ENCODE data around the gene DMXL1. TPM values are rescaled to one million over a fixed set of nuclear protein-coding genes. Genes with fewer than 3 reads are reported as not detected.

DMXL1 gene
- total RNA-seq, 4 donors from 2014 or later, result 38.4 to 157 (median 48.2) TPM

- no peak overlapping the region for H3K4me3 ChIP-seq
- no peaks in the 10 kb centered on the region for H3K4me1 ChIP-seq
- peaks cover 0 to 27% of the 10 kb centered on the region in 2 donors for H3K36me3 ChIP-seq
- no peak for TF ChIP-seq POLR2A (IDR thresholded peaks at IDR 0.05)
- no peak for TF ChIP-seq POLR2AphosphoS5 (IDR thresholded peaks at IDR 0.05)
- no peak for TF ChIP-seq EP300 (IDR thresholded peaks at IDR 0.05)
- TF ChIP-seq CTCF (IDR thresholded peaks at IDR 0.05), result no peak
- ATAC-seq, result no peak
- H3K27me3 ChIP-seq, result no peaks in the 10 kb centered on the region
- WGBS, 2 donors (ENCODE audit: low coverage in 1 of 2), result 71 to 83% methylated on average over 6 to 7 of the region's 7 CpGs
- no peak overlapping the region for H3K27ac ChIP-seq
- peaks cover 0 to 13% (median 0%) of the 10 kb centered on the region in 3 donors for H3K9me3 ChIP-seq
Measured at GRCh38 chr5:119250946-119251901, 180.3 kb downstream of the DMXL1 start.

- Histone ChIP-seq H3K27me3 (no peaks in the 10 kb centered on the region), H3K4me3 (no peak overlapping the region), H3K4me1 (no peaks in the 10 kb centered on the region), H3K9me3 (peaks cover 0 to 13% (median 0%) of the 10 kb centered on the region in 3 donors), H3K36me3 (peaks cover 0 to 13% of the 10 kb centered on the region in 2 donors), H3K27ac (no peak overlapping the region)
- TF ChIP-seq POLR2AphosphoS5 (IDR thresholded peaks at IDR 0.05), result no peak
- no peak for TF ChIP-seq EP300 (IDR thresholded peaks at IDR 0.05)
- no peak for TF ChIP-seq POLR2A (IDR thresholded peaks at IDR 0.05)
- no peak for TF ChIP-seq CTCF (IDR thresholded peaks at IDR 0.05)
- WGBS, 2 donors (ENCODE audit: low coverage in 1 of 2), result 78 to 100% methylated on average over 2 to 3 of the region's 5 CpGs
- ATAC-seq, result no peak
Measured at GRCh38 chr5:119255571-119256356, 184.9 kb downstream of the DMXL1 start.

GRCh38 chr5:119257613-119258012, 186.7 kb downstream of the DMXL1 start:
- Histone ChIP-seq H3K9me3 (peaks cover 0 to 13% (median 0%) of the 10 kb centered on the region in 3 donors), H3K4me3 (no peak overlapping the region), H3K27ac (no peak overlapping the region), H3K4me1 (no peaks in the 10 kb centered on the region), H3K36me3 (no peaks in the 10 kb centered on the region), H3K27me3 (no peaks in the 10 kb centered on the region)
- TF ChIP-seq POLR2A (IDR thresholded peaks at IDR 0.05), result no peak
- TF ChIP-seq POLR2AphosphoS5 (IDR thresholded peaks at IDR 0.05), result no peak
- no peak for TF ChIP-seq EP300 (IDR thresholded peaks at IDR 0.05)
- no peak for TF ChIP-seq CTCF (IDR thresholded peaks at IDR 0.05)
- ATAC-seq, result no peak
- WGBS, 2 donors (ENCODE audit: low coverage in 1 of 2), result 83% methylated on average over 2 of the region's 3 CpGs; no CpG with 5 or more reads in 1 of the 2 donors

GRCh38 chr5:119263639-119264038, 192.8 kb downstream of the DMXL1 start:
- no peaks in the 10 kb centered on the region for H3K36me3 ChIP-seq
- H3K27me3 ChIP-seq, result no peaks in the 10 kb centered on the region
- no peak for ATAC-seq
- no peak for TF ChIP-seq POLR2A (IDR thresholded peaks at IDR 0.05)
- no peak for TF ChIP-seq POLR2AphosphoS5 (IDR thresholded peaks at IDR 0.05)
- TF ChIP-seq EP300 (IDR thresholded peaks at IDR 0.05), result no peak
- TF ChIP-seq CTCF (IDR thresholded peaks at IDR 0.05), result no peak
- no peak overlapping the region for H3K4me3 ChIP-seq
- H3K4me1 ChIP-seq, result peaks cover 0 to 7% (median 0%) of the 10 kb centered on the region in 3 donors
- H3K9me3 ChIP-seq, result no peaks in the 10 kb centered on the region
- WGBS, 2 donors (ENCODE audit: low coverage in 1 of 2), result 86 to 88% methylated on average over 2 of the region's 2 CpGs
- no peak overlapping the region for H3K27ac ChIP-seq

All from gastroesophageal sphincter (tissue), 4 donors.